Fibroblast of mammary gland (primary cell): ENCODE results near the gene EXOC4.
"Not testable (repeated sequence)": the region's sequence is repeated elsewhere in the genome, so short reads cannot be mapped to it uniquely, and the experiment has no call there.

ENCODE experiments used
- DNase-seq: peaks from one replicate; pipeline ENCODE4 v3.0.0-alpha.2; 2010; ENCODE audit warnings: low read depth
- H3K4me3 ChIP-seq: 2 replicates; pipeline ENCODE4 v1.5.1; 2011; ENCODE audit warnings: low read depth, mild to moderate bottlenecking, low read length, moderate library complexity; ENCODE audit not compliant: control insufficient read depth
- CTCF ChIP-seq: conservative IDR thresholded peaks from 2 replicates; pipeline ENCODE4 v1.5.1; 2011; ENCODE audit warnings: low read depth, low read length, inconsistent platforms; ENCODE audit not compliant: control insufficient read depth, insufficient read depth

The EXOC4 gene

GRCh38 chr7:133320891-133321290 is 68.0 kb downstream of the EXOC4 start:
- DNase-seq, result no peak
- no peak for TF ChIP-seq CTCF
- no peak overlapping the region for H3K4me3 ChIP-seq

GRCh38 chr7:133321366-133321765 is 68.5 kb downstream of the EXOC4 start:
- DNase-seq, H3K4me3 ChIP-seq: not testable (repeated sequence)

- not testable (repeated sequence) for H3K4me3 ChIP-seq, DNase-seq
These were observed 73.9 kb downstream of the EXOC4 start for GRCh38 chr7:133326745-133327144.

GRCh38 chr7:133328021-133328420 is 75.1 kb downstream of the EXOC4 start:
- H3K4me3 ChIP-seq, DNase-seq: not testable (repeated sequence)

GRCh38 chr7:133330085-133330484 is 77.2 kb downstream of the EXOC4 start:
- no peak for TF ChIP-seq CTCF
- DNase-seq, result no peak
- H3K4me3 ChIP-seq, result no peak overlapping the region

- H3K4me3 ChIP-seq, result no peak overlapping the region
- TF ChIP-seq CTCF, result no peak
- DNase-seq, result no peak
These were observed 79.0 kb downstream of the EXOC4 start for GRCh38 chr7:133331861-133332260.

GRCh38 chr7:133339772-133340171 is 86.9 kb downstream of the EXOC4 start:
- no peak for TF ChIP-seq CTCF
- DNase-seq, result no peak

GRCh38 chr7:133344275-133344674 is 91.4 kb downstream of the EXOC4 start:
- H3K4me3 ChIP-seq, result no peak overlapping the region
- peak; percentile 57 for TF ChIP-seq CTCF
- peak; percentile 32 for DNase-seq

More at GRCh38 chr7:133339772-133340171, 86.9 kb downstream of the EXOC4 start:
- H3K4me3 ChIP-seq, result no peak overlapping the region
